Upper lobe of left lung (tissue), 4 donors: Measurements from ENCODE around the gene PHF21A.

Source experiments
- EP300 ChIP-seq, 4 donors: sonication (generic); formaldehyde crosslinking; IDR thresholded peaks; one replicate each; pipeline ENCODE4 v1.5.1; 2017; ENCODE audit warnings: antibody characterized with exemption in 4 of 4, control low read depth in 2 of 4
- POLR2A ChIP-seq, 4 donors: fragments of 450-650 bp; IDR thresholded peaks; one replicate each; pipeline ENCODE4 v1.5.1; 2016 to 2017; ENCODE audit warnings: antibody characterized with exemption in 4 of 4, mild to moderate bottlenecking in 2 of 4
- TF ChIP-seq, protein P1 (sequence below), 6 experiments: fragments of 450-650 bp in 4 of 6; fragments of 200-600 bp in 2 of 6; sonication (generic) in 2 of 6; IDR thresholded peaks; one replicate each; pipeline ENCODE4 v1.5.1; 2016 to 2019; ENCODE audit warnings: antibody characterized with exemption in 6 of 6

DNA sequence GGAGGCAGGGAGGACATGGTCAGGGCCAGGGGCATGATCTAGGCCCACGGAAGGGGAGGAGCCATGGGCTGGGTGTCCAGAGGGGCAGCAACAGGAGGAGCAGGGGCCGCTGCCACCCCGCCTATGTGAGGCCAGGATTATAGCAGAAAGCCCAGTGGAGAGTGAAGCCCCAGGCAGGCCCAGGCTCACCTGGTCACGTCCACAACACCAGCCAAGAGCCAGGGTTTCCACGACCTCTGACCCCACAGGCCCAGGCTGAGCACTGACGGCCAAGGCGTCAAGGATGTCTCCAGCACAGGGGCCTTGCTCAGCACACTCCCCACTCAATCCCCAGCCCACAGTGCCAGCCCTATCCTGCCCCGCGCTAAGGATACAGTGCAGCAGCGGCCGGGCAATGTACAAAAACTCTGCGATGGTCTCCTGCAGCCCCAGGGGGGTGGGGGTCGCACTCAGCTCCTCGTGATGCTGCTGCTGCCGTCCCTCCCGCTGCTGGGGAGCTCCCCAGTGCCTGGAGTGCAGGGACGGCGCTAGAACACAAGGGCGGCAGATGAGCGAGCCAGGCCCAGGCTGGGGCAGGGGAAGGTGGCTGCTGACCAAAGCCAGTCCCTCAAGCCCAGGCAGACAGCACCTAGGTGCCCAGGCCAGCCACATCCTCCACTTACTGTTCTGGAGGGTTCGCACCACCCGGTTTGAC is 207.2 kb downstream of the PHF21A start:
- TF ChIP-seq, protein P1, sequence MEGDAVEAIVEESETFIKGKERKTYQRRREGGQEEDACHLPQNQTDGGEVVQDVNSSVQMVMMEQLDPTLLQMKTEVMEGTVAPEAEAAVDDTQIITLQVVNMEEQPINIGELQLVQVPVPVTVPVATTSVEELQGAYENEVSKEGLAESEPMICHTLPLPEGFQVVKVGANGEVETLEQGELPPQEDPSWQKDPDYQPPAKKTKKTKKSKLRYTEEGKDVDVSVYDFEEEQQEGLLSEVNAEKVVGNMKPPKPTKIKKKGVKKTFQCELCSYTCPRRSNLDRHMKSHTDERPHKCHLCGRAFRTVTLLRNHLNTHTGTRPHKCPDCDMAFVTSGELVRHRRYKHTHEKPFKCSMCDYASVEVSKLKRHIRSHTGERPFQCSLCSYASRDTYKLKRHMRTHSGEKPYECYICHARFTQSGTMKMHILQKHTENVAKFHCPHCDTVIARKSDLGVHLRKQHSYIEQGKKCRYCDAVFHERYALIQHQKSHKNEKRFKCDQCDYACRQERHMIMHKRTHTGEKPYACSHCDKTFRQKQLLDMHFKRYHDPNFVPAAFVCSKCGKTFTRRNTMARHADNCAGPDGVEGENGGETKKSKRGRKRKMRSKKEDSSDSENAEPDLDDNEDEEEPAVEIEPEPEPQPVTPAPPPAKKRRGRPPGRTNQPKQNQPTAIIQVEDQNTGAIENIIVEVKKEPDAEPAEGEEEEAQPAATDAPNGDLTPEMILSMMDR (IDR thresholded peaks at IDR 0.05) = no peak
- TF ChIP-seq EP300 (IDR thresholded peaks at IDR 0.05) (no peak), POLR2A (IDR thresholded peaks at IDR 0.05) (no peak)
